Measurements from ENCODE around the gene YTHDF1. TPM values are rescaled to one million over a fixed set of nuclear protein-coding genes. Genes with fewer than 3 reads are reported as not detected.

YTHDF1 gene
- total and polyA plus RNA-seq, 2 donors (not counting 1 experiment from before 2014, with no cell fraction given), result 25.3 to 40.5 TPM

GRCh38 chr20:63238031-63238430 lies 22.1 kb upstream of the YTHDF1 start:
- Histone ChIP-seq H3K4me3 (ENCODE audit: control extremely low read depth in 1 of 5, extremely low read depth in 1 of 5, insufficient read depth in 1 of 5, low read depth in 2 of 5, low read length in 4 of 5) (no peak overlapping the region), H2AFZ (ENCODE audit: insufficient read depth, low read depth, low read length, poor library complexity, severe bottlenecking) (no peak overlapping the region), H4K20me1 (ENCODE audit: control insufficient read depth, insufficient read depth, low read length, poor library complexity, severe bottlenecking) (no peaks in the 10 kb centered on the region), H3K9me3 (ENCODE audit: control extremely low read depth in 1 of 3, control insufficient read depth in 2 of 3, insufficient read depth in 1 of 3, low read length in 2 of 3) (peaks cover 0 to 13% (median 0%) of the 10 kb centered on the region in 3 donors), H3K4me1 (ENCODE audit: control insufficient read depth in 2 of 2, insufficient read depth in 2 of 2, low read length in 2 of 2) (peaks cover 0 to 4% of the 10 kb centered on the region in 2 donors), H3K4me2 (replicated peaks; ENCODE audit: low read depth, low read length, poor library complexity, severe bottlenecking) (no peak overlapping the region), H3K27ac (ENCODE audit: low read length in 2 of 2) (no peak overlapping the region), H3K36me3 (replicated peaks in 1 of 2; ENCODE audit: control extremely low read depth in 1 of 2, control insufficient read depth in 1 of 2, extremely low read depth in 1 of 2, insufficient read depth in 2 of 2, low read length in 1 of 2) (no peaks in the 10 kb centered on the region), H3K79me2 (ENCODE audit: control insufficient read depth, insufficient read depth, low read length) (no peaks in the 10 kb centered on the region), H3K9ac (ENCODE audit: low read length) (no peak overlapping the region), H3K27me3 (replicated peaks in 1 of 4; ENCODE audit: control extremely low read depth in 1 of 4, control insufficient read depth in 3 of 4, insufficient read depth in 4 of 4, low read length in 3 of 4) (peaks cover 0 to 17% (median 4%) of the 10 kb centered on the region in 4 experiments)
- DNase-seq (no peak), ATAC-seq (ENCODE audit: low read depth) (no peak)
- no peak overlapping the region for H3K27ac Mint-ChIP-seq
- no peak overlapping the region for H3K4me3 Mint-ChIP-seq
- ChIA-PET CTCF (interaction anchor here (0.7 kb wide), 1 partner anchor 15 kb away, joined by 3 read pairs; no protein-coding TSS in a partner anchor), POLR2A (no interaction called here)
- 85% methylated on average over 10 of the region's 10 CpGs for WGBS (ENCODE audit: insufficient coverage)
- intact Hi-C loops (cut with micrococcal nuclease), result no loop called here
- peaks cover 7% of the 10 kb centered on the region for H3K27me3 Mint-ChIP-seq
- TF ChIP-seq, protein P1, sequence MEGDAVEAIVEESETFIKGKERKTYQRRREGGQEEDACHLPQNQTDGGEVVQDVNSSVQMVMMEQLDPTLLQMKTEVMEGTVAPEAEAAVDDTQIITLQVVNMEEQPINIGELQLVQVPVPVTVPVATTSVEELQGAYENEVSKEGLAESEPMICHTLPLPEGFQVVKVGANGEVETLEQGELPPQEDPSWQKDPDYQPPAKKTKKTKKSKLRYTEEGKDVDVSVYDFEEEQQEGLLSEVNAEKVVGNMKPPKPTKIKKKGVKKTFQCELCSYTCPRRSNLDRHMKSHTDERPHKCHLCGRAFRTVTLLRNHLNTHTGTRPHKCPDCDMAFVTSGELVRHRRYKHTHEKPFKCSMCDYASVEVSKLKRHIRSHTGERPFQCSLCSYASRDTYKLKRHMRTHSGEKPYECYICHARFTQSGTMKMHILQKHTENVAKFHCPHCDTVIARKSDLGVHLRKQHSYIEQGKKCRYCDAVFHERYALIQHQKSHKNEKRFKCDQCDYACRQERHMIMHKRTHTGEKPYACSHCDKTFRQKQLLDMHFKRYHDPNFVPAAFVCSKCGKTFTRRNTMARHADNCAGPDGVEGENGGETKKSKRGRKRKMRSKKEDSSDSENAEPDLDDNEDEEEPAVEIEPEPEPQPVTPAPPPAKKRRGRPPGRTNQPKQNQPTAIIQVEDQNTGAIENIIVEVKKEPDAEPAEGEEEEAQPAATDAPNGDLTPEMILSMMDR (IDR thresholded peaks at IDR 0.05), result no peak
- TF ChIP-seq EZH2 (IDR thresholded peaks at IDR 0.05; ENCODE audit: borderline replicate concordance, insufficient read depth, low read depth, low read length, poor library complexity, severe bottlenecking), result no peak
- peaks cover 3% of the 10 kb centered on the region for H3K4me1 Mint-ChIP-seq
- H3K9me3 Mint-ChIP-seq (ENCODE audit: insufficient read depth), result no peaks in the 10 kb centered on the region

DNA sequence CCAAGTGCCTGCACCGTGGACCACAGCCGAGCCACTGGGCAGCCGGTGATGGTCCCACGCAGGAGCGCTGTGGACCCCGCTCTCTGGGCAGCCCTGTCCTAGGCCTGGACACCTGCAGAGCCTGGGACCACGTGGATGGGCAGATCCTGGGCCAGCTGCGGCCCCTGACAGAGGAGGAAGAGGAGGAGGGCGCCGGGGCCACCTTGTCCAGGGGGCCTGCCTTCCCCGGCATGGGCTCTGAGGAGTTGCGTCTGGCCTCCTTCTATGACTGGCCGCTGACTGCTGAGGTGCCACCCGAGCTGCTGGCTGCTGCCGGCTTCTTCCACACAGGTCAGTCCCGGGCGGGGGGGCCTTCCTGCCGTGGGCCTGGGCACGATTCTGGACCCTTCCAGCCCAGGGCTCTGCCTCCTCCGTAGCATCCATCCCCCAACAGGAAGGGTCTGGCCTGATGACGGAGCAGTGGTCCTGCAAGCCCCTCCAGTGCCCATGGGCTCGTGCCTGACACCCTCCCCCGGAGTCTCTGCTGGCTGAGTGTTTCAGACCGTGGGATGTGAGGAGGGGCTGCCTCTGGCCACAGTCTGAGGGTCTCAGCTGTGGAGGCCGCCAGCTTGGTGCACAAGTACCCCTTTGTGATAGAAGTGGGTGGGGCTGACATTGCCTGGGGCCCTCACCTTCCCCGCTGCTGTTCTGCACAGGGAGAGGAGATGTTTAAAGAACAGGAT lies 20.3 kb upstream of the YTHDF1 start:
- no peaks in the 10 kb centered on the region for H3K36me3 ChIP-seq (replicated peaks in 1 of 2; ENCODE audit: control extremely low read depth in 1 of 2, control insufficient read depth in 1 of 2, extremely low read depth in 1 of 2, insufficient read depth in 2 of 2, low read length in 1 of 2)
- no peak overlapping the region for H3K4me3 ChIP-seq (ENCODE audit: control extremely low read depth in 1 of 5, extremely low read depth in 1 of 5, insufficient read depth in 1 of 5, low read depth in 2 of 5, low read length in 4 of 5)
- no peak overlapping the region for H3K9ac ChIP-seq (ENCODE audit: low read length)
- H3K9me3 ChIP-seq (ENCODE audit: control extremely low read depth in 1 of 3, control insufficient read depth in 2 of 3, insufficient read depth in 1 of 3, low read length in 2 of 3), result peaks cover 0 to 13% (median 0%) of the 10 kb centered on the region in 3 donors
- DNase-seq, result no peak
- ATAC-seq (ENCODE audit: low read depth), result no peak
- Mint-ChIP-seq H3K9me3 (ENCODE audit: insufficient read depth) (no peaks in the 10 kb centered on the region), H3K4me1 (peaks cover 3% of the 10 kb centered on the region), H3K27ac (no peak overlapping the region), H3K4me3 (no peak overlapping the region), H3K27me3 (peaks cover 16% of the 10 kb centered on the region)
- H3K27me3 ChIP-seq (replicated peaks in 1 of 4; ENCODE audit: control extremely low read depth in 1 of 4, control insufficient read depth in 3 of 4, insufficient read depth in 4 of 4, low read length in 3 of 4), result peaks cover 0 to 26% (median 7%) of the 10 kb centered on the region in 4 experiments
- no peak overlapping the region for H3K4me2 ChIP-seq (replicated peaks; ENCODE audit: low read depth, low read length, poor library complexity, severe bottlenecking)
- H3K79me2 ChIP-seq (ENCODE audit: control insufficient read depth, insufficient read depth, low read length), result no peaks in the 10 kb centered on the region
- CTCF ChIA-PET, result interaction anchor here (1.8 to 4.7 kb wide), 2 partner anchors 13 to 145 kb away, joined by 4 to 35 read pairs; no protein-coding TSS in a partner anchor
- POLR2A ChIA-PET, result interaction anchor here (0.6 kb wide), 1 partner anchor 8 kb away, joined by 9 read pairs; no protein-coding TSS in a partner anchor
- H2AFZ ChIP-seq (ENCODE audit: insufficient read depth, low read depth, low read length, poor library complexity, severe bottlenecking), result no peak overlapping the region
- no peak overlapping the region for H3K27ac ChIP-seq (ENCODE audit: low read length in 2 of 2)
- intact Hi-C loops (cut with micrococcal nuclease), result no loop called here
- 90% methylated on average over 26 of the region's 26 CpGs for WGBS (ENCODE audit: insufficient coverage)
- peaks cover 0 to 4% of the 10 kb centered on the region in 2 donors for H3K4me1 ChIP-seq (ENCODE audit: control insufficient read depth in 2 of 2, insufficient read depth in 2 of 2, low read length in 2 of 2)
- TF ChIP-seq EZH2 (IDR thresholded peaks at IDR 0.05; ENCODE audit: borderline replicate concordance, insufficient read depth, low read depth, low read length, poor library complexity, severe bottlenecking), result no peak
- TF ChIP-seq, protein P1 (IDR thresholded peaks at IDR 0.05), result no peak
- no peaks in the 10 kb centered on the region for H4K20me1 ChIP-seq (ENCODE audit: control insufficient read depth, insufficient read depth, low read length, poor library complexity, severe bottlenecking)
